Upper lobe of right lung (tissue), 1 donor: ENCODE data around the gene SLC39A7. TPM values are rescaled to one million over a fixed set of nuclear protein-coding genes. Genes with fewer than 3 reads are reported as not detected.

Experiments
- ATAC-seq: fragments of 200-7000 bp; cut with Tn5 transposase; one replicate; pipeline ENCODE4 v1.9.1; 2020; ENCODE audit warnings: mild to moderate bottlenecking, moderate library complexity
- DNase-seq: peaks from one replicate; pipeline ENCODE4 v3.0.0-alpha.2; 2020
- H3K27ac ChIP-seq: fragments of 200-600 bp; one replicate; pipeline ENCODE4 v1.8.0; 2022
- H3K27me3 ChIP-seq: fragments of 200-600 bp; one replicate; pipeline ENCODE4 v1.8.0; 2022; ENCODE audit warnings: mild to moderate bottlenecking
- H3K36me3 ChIP-seq: fragments of 200-600 bp; one replicate; pipeline ENCODE4 v1.8.0; 2022
- H3K4me1 ChIP-seq: fragments of 200-600 bp; one replicate; pipeline ENCODE4 v1.8.0; 2022
- H3K4me3 ChIP-seq: fragments of 200-600 bp; one replicate; pipeline ENCODE4 v1.8.0; 2022; ENCODE audit warnings: mild to moderate bottlenecking
- H3K9me3 ChIP-seq: fragments of 200-600 bp; one replicate; pipeline ENCODE4 v1.8.0; 2022
- CTCF ChIP-seq: fragments of 200-600 bp; IDR thresholded peaks from one replicate; pipeline ENCODE4 v1.8.0; 2022; ENCODE audit warnings: antibody characterized with exemption
- intact Hi-C: fragments of 100-400 bp; cut with DNase I; formaldehyde crosslinking; loops from one replicate; pipeline ENCODE4 v1.11.0; 2022
- total RNA-seq: library from RNA; stranded (reverse); fragmentation: NEBNext Ultra II Directional; extraction: Animal tissue kit (Norgen Biotek cat#: 25700); gene quantifications from one replicate; pipeline ENCODE4 v1.2.1, GENCODE V29; 2021
- donor health status: DM: no; HTN: yes; CAD: no; lungs with severe emphysema.

SLC39A7 gene
- total RNA-seq, 1 donor from 2014 or later, result 89.1 TPM

- Histone ChIP-seq H3K9me3 (no peaks in the 10 kb centered on the region), H3K36me3 (no peaks in the 10 kb centered on the region), H3K27me3 (no peaks in the 10 kb centered on the region), H3K4me3 (no peak overlapping the region), H3K4me1 (no peaks in the 10 kb centered on the region), H3K27ac (no peak overlapping the region)
- intact Hi-C loops, result loop anchor here (10.0 kb wide), 1 partner anchor 77 kb away; no protein-coding TSS in a partner anchor
- ATAC-seq (no peak), DNase-seq (peak; percentile 45)
- no peak for TF ChIP-seq CTCF
Measured at GRCh38 chr6:33168284-33168601, 32.4 kb upstream of the SLC39A7 start.

GRCh38 chr6:33168639-33169038 is 32.0 kb upstream of the SLC39A7 start:
- no peak for DNase-seq
- H3K9me3 ChIP-seq, result no peaks in the 10 kb centered on the region
- H3K4me1 ChIP-seq, result no peaks in the 10 kb centered on the region
- no peaks in the 10 kb centered on the region for H3K27me3 ChIP-seq
- no peaks in the 10 kb centered on the region for H3K36me3 ChIP-seq
- intact Hi-C loops, result loop anchor here (10.0 kb wide), 1 partner anchor 76 kb away; no protein-coding TSS in a partner anchor
- no peak for ATAC-seq
- no peak overlapping the region for H3K4me3 ChIP-seq
- no peak overlapping the region for H3K27ac ChIP-seq
- no peak for TF ChIP-seq CTCF

- DNase-seq (peak; percentile 46), ATAC-seq (no peak)
Measured at GRCh38 chr6:33169291-33170175, 31.1 kb upstream of the SLC39A7 start.

GRCh38 chr6:33170176-33171015 is 30.3 kb upstream of the SLC39A7 start:
- no peaks in the 10 kb centered on the region for H3K27me3 ChIP-seq
- intact Hi-C loops, result no loop called here
- H3K9me3 ChIP-seq, result no peaks in the 10 kb centered on the region
- ATAC-seq (no peak), DNase-seq (peak; percentile 51)
- TF ChIP-seq CTCF, result no peak
- no peaks in the 10 kb centered on the region for H3K4me1 ChIP-seq
- no peak overlapping the region for H3K27ac ChIP-seq
- H3K36me3 ChIP-seq, result no peaks in the 10 kb centered on the region
- H3K4me3 ChIP-seq, result no peak overlapping the region

More at GRCh38 chr6:33169291-33170175, 31.1 kb upstream of the SLC39A7 start:
- Histone ChIP-seq H3K9me3 (no peaks in the 10 kb centered on the region), H3K4me1 (no peaks in the 10 kb centered on the region), H3K36me3 (no peaks in the 10 kb centered on the region), H3K27ac (no peak overlapping the region), H3K4me3 (no peak overlapping the region), H3K27me3 (no peaks in the 10 kb centered on the region)
- intact Hi-C loops, result loop anchor here (10.0 kb wide), 1 partner anchor 75 kb away; no protein-coding TSS in a partner anchor
- no peak for TF ChIP-seq CTCF

GRCh38 chr6:33171016-33171879 is 29.4 kb upstream of the SLC39A7 start:
- DNase-seq (peak; percentile 46), ATAC-seq (no peak)
- H3K36me3 ChIP-seq, result no peaks in the 10 kb centered on the region
- no peaks in the 10 kb centered on the region for H3K27me3 ChIP-seq
- no peak overlapping the region for H3K4me3 ChIP-seq
- no peaks in the 10 kb centered on the region for H3K9me3 ChIP-seq
- TF ChIP-seq CTCF, result no peak
- intact Hi-C loops, result no loop called here
- no peak overlapping the region for H3K27ac ChIP-seq
- H3K4me1 ChIP-seq, result no peaks in the 10 kb centered on the region
